ENCODE measurements around the gene PRKCH. TPM values are rescaled to one million over a fixed set of nuclear protein-coding genes. Genes with fewer than 3 reads are reported as not detected.
"Not testable (repeated sequence)": the region's sequence is repeated elsewhere in the genome, so short reads cannot be mapped to it uniquely, and the experiment has no call there.

The PRKCH gene
- total RNA-seq, 2 experiments from 2014 or later: 244 to 293 TPM

DNA sequence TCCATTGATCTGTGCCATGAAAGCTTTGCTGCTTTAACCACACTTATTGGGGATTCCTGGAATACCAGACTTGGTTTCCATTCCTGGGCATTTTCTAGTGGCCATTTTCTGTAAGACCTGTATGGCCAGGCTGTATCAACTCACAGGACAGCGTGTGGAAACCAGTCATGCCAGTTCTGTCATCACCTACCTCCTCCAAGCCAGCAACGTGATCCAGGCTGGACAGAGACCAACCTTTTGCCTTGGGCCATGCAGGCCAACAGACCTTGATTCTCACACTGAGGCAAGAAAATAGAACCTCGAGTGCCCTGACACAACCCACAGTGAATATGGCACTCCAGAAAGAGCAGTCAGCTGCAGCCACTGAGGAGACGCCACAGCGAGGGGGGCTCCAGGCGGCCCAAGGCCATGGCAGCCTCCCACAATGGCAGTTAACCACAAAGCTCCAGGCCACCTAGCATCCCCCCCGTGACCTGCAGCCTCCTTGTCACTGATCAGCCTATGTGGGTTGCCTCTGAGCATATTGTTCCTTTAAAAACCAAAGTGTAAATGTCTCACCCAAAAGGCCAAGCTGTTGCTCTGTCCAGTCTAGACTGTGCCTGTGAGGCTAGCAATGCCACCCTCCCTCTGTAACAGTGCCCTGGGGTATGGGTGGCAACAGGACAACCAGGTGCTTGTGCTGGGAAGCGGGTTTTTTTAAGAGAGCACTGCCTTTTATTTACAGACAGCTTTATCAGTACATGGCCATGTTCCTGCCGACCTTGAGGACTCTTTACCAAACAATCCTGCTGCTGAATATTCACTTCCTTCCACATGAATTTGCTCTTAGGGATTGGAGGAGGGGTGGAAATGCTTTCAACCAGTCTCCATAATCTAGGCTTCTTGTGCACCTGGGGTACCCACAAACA, 205.3 kb downstream of the PRKCH start:
- peak overlapping the region; percentile 50 for H3K27ac Mint-ChIP-seq
- DNase-seq: no peak
- CTCF ChIA-PET: interaction anchor here (1.1 to 1.3 kb wide), 2 partner anchors 12 to 14 kb away, joined by 3 to 4 read pairs; no protein-coding TSS in a partner anchor
- H3K36me3 Mint-ChIP-seq (ENCODE audit: low read depth): peaks cover 74% of the 10 kb centered on the region
- POLR2A ChIA-PET: no interaction called here
- H3K27me3 Mint-ChIP-seq: no peaks in the 10 kb centered on the region
- no peak overlapping the region for H3K4me3 Mint-ChIP-seq
- peaks cover 4% of the 10 kb centered on the region for H3K9me3 Mint-ChIP-seq
- H3K4me1 Mint-ChIP-seq: peaks cover 88% of the 10 kb centered on the region

DNA sequence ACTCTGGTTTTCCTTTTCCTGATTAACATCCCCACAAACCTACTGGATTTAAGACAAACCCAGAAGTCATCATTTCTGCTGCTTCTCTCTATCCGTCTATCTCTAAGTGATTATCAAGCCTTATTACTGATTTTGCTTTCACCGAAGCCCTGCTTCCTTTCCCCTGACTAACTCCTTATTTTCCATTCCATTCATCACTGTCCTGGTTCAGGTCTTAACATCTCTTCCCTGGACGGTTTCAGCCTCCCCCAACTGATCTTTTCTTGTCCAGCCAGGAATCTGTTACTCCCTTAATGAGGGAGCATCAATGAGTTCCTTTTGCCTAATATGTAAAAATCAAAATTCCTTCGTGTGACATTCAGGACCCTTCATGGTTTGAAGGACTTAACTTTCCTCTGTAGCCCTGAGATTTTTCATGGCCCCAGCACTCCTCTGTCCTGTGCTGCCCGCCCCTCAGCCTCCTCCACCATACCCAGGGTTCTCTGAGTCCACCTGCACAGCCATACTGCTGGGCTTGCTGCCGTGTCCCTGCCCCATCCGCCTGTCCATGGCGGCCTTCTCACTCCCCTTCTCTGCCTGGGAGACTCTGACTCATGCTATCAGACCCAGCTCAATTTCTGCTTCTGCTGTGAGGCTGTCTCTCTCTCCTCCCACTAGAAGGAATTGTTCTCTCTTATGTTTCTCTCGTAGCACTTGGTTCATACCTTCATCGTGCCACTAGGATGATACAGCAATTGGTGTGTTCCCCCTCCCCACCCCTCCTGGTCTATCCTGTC, 206.1 kb downstream of the PRKCH start:
- DNase-seq: no peak
- H3K27ac Mint-ChIP-seq: peak overlapping the region; percentile 50
- no peaks in the 10 kb centered on the region for H3K27me3 Mint-ChIP-seq
- H3K36me3 Mint-ChIP-seq (ENCODE audit: low read depth): peaks cover 69% of the 10 kb centered on the region
- ChIA-PET CTCF (interaction anchor here (1.3 kb wide), 1 partner anchor 24 kb away, joined by 4 read pairs; no protein-coding TSS in a partner anchor), POLR2A (no interaction called here)
- no peak overlapping the region for H3K4me3 Mint-ChIP-seq
- peaks cover 4% of the 10 kb centered on the region for H3K9me3 Mint-ChIP-seq
- H3K4me1 Mint-ChIP-seq: peaks cover 81% of the 10 kb centered on the region

DNA sequence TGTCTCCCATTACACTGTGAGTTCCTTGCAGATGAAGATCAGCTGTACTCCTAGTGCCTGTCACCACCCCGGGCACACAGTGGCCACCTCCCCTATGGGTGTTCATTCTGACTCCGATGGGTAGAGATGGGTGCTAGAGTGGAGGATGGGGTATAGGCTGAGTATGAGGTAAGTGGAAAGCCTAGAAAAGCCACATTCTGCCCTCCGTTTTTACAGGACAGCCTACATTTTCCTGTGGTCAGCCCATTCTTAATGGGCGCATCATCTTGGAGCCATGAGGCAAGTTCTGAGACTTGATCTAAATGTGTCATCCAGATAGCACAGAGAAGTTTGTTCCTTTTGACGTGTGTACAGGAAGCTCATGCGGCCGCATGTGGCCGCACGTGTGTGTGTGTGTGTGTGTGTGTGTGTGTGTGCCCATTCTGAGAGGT, 207.2 kb downstream of the PRKCH start:
- Mint-ChIP-seq H3K27ac (peak overlapping the region; percentile 50), H3K4me3 (no peak overlapping the region), H3K4me1 (peaks cover 80% of the 10 kb centered on the region), H3K36me3 (ENCODE audit: low read depth) (peaks cover 70% of the 10 kb centered on the region), H3K27me3 (no peaks in the 10 kb centered on the region), H3K9me3 (peaks cover 4% of the 10 kb centered on the region)
- no peak for DNase-seq
- POLR2A ChIA-PET: interaction anchor here (0.6 kb wide), 1 partner anchor 156 kb away, joined by 4 read pairs; no protein-coding TSS in a partner anchor
- CTCF ChIA-PET: interaction anchor here (0.6 to 1.3 kb wide), 3 partner anchors 23 to 796 kb away, joined by 3 to 4 read pairs (median 4); no protein-coding TSS in a partner anchor

DNA sequence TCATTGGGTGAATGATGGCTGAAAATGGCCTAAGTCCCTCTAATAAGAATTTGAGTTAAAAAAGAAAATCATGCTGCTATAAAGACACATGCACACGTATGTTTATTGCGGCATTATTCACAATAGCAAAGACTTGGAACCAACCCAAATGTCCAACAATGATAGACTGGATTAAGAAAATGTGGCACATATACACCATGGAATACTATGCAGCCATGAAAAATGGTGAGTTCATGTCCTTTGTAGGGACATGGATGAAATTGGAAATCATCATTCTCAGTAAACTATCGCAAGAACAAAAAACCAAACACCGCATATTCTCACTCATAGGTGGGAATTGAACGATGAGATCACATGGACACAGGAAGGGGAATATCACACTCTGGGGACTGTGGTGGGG, 208.0 kb downstream of the PRKCH start:
- CTCF ChIA-PET: interaction anchor here (1.3 kb wide), 1 partner anchor 134 kb away, joined by 3 read pairs; no protein-coding TSS in a partner anchor
- Mint-ChIP-seq H3K36me3 (ENCODE audit: low read depth) (peaks cover 74% of the 10 kb centered on the region), H3K4me1 (peaks cover 77% of the 10 kb centered on the region)
- H3K9me3 Mint-ChIP-seq, H3K4me3 Mint-ChIP-seq, H3K27me3 Mint-ChIP-seq, POLR2A ChIA-PET, DNase-seq, H3K27ac Mint-ChIP-seq: not testable (repeated sequence)

DNA sequence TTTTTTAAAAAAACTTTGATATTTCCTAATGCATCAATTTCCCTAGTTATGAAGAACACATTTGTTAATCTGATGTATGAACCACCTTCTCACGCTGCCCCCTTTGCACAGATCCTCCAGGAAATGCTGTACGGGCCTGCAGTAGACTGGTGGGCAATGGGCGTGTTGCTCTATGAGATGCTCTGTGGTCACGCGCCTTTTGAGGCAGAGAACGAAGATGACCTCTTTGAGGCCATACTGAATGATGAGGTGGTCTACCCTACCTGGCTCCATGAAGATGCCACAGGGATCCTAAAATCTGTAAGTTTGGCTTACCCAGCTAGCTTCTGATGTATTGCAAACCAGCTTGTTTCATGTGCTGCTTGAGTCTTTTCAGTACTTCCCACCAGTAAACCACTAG, 208.9 kb downstream of the PRKCH start:
- peaks cover 4% of the 10 kb centered on the region for H3K9me3 Mint-ChIP-seq
- POLR2A ChIA-PET: interaction anchor here (0.6 kb wide), 1 partner anchor 167 kb away, joined by 3 read pairs; no protein-coding TSS in a partner anchor
- no peaks in the 10 kb centered on the region for H3K27me3 Mint-ChIP-seq
- H3K36me3 Mint-ChIP-seq (ENCODE audit: low read depth): peaks cover 83% of the 10 kb centered on the region
- no peak overlapping the region for H3K27ac Mint-ChIP-seq
- peaks cover 73% of the 10 kb centered on the region for H3K4me1 Mint-ChIP-seq
- no peak overlapping the region for H3K4me3 Mint-ChIP-seq
- no peak for DNase-seq
- CTCF ChIA-PET: interaction anchor here (1.5 kb wide), 1 partner anchor 59 kb away, joined by 4 read pairs; no protein-coding TSS in a partner anchor

DNA sequence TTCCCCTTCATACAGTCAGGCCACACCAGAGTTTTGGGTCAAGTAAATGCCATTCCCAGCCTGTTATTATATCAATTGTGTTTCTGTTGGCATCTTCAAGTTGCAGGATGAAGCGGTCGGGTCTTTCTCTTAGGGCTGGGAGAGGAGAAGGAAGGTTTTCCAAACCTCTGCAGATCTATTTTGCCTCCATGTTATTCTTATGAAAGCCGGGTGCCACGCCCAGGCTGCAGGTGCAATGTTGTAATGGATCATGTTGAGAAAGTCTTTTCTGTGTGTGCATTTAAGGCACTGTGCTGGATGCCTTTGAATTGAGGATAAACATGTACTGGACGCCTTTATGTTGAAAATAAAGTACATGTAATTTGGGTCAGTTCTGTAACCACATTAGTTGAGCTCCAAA, 209.5 kb downstream of the PRKCH start:
- Mint-ChIP-seq H3K4me3 (no peak overlapping the region), H3K4me1 (peaks cover 73% of the 10 kb centered on the region), H3K36me3 (ENCODE audit: low read depth) (peaks cover 87% of the 10 kb centered on the region)

DNA sequence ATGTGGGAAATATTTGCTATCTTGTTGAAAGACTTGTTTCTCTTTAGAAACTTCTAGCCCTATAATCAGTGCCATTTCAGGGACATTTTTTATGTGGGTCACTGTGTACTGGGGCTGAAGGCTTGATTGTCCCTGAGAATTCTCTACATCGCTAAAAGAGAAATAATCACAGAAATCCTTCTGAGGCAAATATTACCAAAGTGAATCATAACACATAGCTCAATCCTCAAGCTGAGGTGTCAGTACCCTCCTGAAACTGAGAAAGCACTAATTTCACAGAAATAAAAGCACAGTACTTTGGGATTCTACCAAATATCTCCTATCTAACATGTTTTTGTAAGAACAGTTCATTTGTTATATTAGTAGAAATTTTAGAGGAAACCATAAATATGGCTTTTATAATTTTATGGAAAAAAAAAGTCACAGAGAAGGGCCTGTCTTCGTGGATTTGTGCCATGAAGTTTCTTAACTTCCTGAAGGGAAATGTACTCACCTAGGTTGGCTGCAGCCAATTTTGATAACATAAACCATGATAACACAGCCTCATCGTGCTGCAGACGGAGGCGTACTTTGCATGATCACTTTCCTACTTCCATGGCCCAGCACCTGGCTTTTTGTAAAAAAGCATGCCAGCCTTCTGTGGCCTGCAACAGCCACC, 210.2 kb downstream of the PRKCH start:
- Mint-ChIP-seq H3K4me3 (no peak overlapping the region), H3K4me1 (peaks cover 72% of the 10 kb centered on the region), H3K9me3 (peaks cover 4% of the 10 kb centered on the region), H3K27ac (no peak overlapping the region), H3K36me3 (ENCODE audit: low read depth) (peaks cover 87% of the 10 kb centered on the region), H3K27me3 (no peaks in the 10 kb centered on the region)
- no peak for DNase-seq
- ChIA-PET CTCF (interaction anchor here (1.4 to 1.5 kb wide), 2 partner anchors 10 to 58 kb away, joined by 3 to 4 read pairs; no protein-coding TSS in a partner anchor), POLR2A (no interaction called here)

More for the DNA sequence above, 209.5 kb downstream of the PRKCH start:
- POLR2A ChIA-PET: interaction anchor here (0.6 kb wide), 1 partner anchor 167 kb away, joined by 3 read pairs; no protein-coding TSS in a partner anchor
- Mint-ChIP-seq H3K27ac (no peak overlapping the region), H3K9me3 (peaks cover 4% of the 10 kb centered on the region), H3K27me3 (no peaks in the 10 kb centered on the region)
- no peak for DNase-seq
- CTCF ChIA-PET: interaction anchor here (1.4 to 1.5 kb wide), 2 partner anchors 9 to 58 kb away, joined by 3 to 4 read pairs; no protein-coding TSS in a partner anchor

DNA sequence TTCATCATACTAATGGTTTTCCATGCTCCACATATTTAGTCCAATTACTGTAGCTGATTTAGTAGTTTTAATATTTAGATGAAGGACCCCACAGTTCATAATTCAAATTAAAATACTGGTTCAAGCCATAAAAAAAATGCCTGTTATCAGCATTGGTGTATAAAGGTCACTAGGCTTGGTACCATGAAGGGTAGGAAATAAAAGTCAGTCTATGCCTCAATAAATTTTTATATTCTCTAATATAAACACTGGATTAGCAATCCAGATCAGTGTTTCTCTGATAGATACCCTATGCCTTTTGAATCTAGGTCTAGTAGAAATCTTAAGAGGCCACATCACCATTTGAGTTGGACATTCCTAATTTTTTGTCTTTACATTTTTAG, 210.7 kb downstream of the PRKCH start:
- DNase-seq: no peak
- Mint-ChIP-seq H3K9me3 (peaks cover 4% of the 10 kb centered on the region), H3K4me1 (peaks cover 72% of the 10 kb centered on the region), H3K27ac (no peak overlapping the region), H3K36me3 (ENCODE audit: low read depth) (peaks cover 88% of the 10 kb centered on the region), H3K4me3 (no peak overlapping the region), H3K27me3 (no peaks in the 10 kb centered on the region)
- ChIA-PET POLR2A (no interaction called here), CTCF (interaction anchor here (1.4 kb wide), 1 partner anchor 10 kb away, joined by 3 read pairs; no protein-coding TSS in a partner anchor)

DNA sequence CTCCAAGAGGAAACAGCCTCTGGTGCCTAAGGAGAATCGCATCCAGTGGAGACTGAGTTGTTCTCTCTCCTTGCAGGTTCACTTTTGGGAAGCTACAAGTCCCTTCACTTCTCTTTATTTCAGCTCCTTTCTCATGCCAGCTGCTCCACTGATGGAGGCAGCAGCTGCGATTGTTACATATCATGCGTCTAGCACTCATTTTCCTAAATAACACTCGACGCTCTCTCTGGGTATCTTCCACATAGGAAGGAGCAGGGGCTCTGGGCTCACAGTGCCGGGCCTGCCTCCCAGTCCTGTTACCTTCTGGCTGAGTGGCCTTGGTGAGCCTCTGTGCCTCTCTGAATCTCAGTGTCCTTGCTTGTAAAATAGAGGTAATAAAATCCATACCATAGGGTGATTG, 211.4 kb downstream of the PRKCH start:
- Mint-ChIP-seq H3K4me1 (peaks cover 71% of the 10 kb centered on the region), H3K36me3 (ENCODE audit: low read depth) (peaks cover 87% of the 10 kb centered on the region), H3K4me3 (no peak overlapping the region), H3K27ac (no peak overlapping the region), H3K27me3 (no peaks in the 10 kb centered on the region), H3K9me3 (peaks cover 4% of the 10 kb centered on the region)
- ChIA-PET CTCF (no interaction called here), POLR2A (interaction anchor here (0.6 to 0.7 kb wide), 2 partner anchors 162 to 236 kb away, joined by 3 to 6 read pairs; no protein-coding TSS in a partner anchor)
- no peak for DNase-seq

DNA sequence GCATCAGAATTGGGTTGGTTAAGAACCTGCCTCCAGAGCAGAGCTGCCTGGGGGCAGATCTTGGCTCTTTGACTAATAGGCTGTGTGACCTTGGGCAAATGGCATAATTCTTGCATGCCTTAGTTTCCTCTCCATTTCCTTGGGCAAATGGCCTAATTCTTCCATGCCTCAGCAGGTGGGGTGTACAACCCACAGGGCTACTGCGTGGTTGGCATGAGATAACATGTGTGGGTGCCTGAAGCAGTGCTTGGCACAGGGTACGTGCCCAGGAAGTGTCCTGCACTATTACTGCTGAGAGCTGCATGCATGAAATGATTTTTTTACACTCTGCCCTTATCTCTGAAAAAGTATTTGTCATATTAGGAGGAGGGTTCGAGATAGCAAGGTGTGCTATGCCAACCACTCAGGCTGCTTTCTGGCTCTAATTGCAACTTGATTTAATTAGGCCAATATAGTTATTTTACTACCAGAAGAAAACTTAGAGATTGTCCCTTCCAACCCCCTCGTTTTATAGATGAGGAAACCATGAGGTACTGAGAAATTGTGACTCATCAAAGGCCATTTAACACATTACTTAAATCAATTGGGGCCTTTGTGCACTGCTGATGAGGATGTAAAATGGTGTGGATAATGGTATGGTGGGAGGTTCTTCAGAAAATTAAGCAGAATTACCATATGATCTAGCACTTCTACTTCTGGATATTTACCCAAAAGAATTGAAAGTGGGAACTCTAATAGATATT, 212.3 kb downstream of the PRKCH start:
- peaks cover 2% of the 10 kb centered on the region for H3K9me3 Mint-ChIP-seq
- DNase-seq: no peak
- no peaks in the 10 kb centered on the region for H3K27me3 Mint-ChIP-seq
- peaks cover 70% of the 10 kb centered on the region for H3K4me1 Mint-ChIP-seq
- ChIA-PET POLR2A (interaction anchor here (0.6 to 0.7 kb wide), 2 partner anchors 161 to 237 kb away, joined by 3 to 6 read pairs; no protein-coding TSS in a partner anchor), CTCF (no interaction called here)
- no peak overlapping the region for H3K27ac Mint-ChIP-seq
- H3K36me3 Mint-ChIP-seq (ENCODE audit: low read depth): peaks cover 87% of the 10 kb centered on the region
- no peak overlapping the region for H3K4me3 Mint-ChIP-seq

DNA sequence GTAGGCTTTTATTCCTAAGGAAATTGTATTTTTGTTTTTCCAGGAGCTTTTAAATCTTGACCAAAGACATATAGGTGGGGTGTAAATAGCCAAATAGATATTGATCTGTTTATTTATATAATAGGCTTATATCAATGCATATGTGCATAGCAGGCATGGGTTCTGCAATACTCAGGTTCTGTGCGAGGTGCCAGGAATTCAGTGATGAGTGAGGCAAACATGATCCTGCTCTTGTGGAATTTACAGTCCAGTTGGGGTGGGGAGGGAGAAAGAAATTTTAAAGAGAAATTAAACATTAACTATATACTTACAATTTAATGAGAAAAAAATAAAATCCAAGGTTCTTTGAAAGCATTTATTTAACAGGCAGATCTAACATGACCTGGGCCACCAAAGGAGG, 213.7 kb downstream of the PRKCH start:
- Mint-ChIP-seq H3K27ac (no peak overlapping the region), H3K4me1 (peaks cover 70% of the 10 kb centered on the region), H3K9me3 (no peaks in the 10 kb centered on the region), H3K27me3 (no peaks in the 10 kb centered on the region), H3K4me3 (no peak overlapping the region), H3K36me3 (ENCODE audit: low read depth) (peaks cover 87% of the 10 kb centered on the region)
- ChIA-PET CTCF (no interaction called here), POLR2A (no interaction called here)
- DNase-seq: no peak
